T follicular helper cell (primary cell): ENCODE measurements around the gene CDS1.
"Not testable (repeated sequence)": the region's sequence is repeated elsewhere in the genome, so short reads cannot be mapped to it uniquely, and the experiment has no call there.

Source experiments
- DNase-seq: peaks from one replicate; pipeline ENCODE4 v3.0.0-alpha.2; 2020; ENCODE audit warnings: low read depth
- total RNA-seq, 2 experiments: gene quantifications; one replicate each; lab custom pipeline; 2026; lab: John Stamatoyannopoulos, UW

The CDS1 gene
- 1.6 to 3.4 reads per million in 2 experiments for total RNA-seq

GRCh38 chr4:84582988-84583875, at the start of gene CDS1:
Gene CDS1, plus strand, starts transcription at chr4:84583127. Its CDS starts 275 bp downstream, at chr4:84583402.
- no peak for DNase-seq

- no peak for DNase-seq
Observed at GRCh38 chr4:84535901-84536300, 47.0 kb upstream of the CDS1 start.

GRCh38 chr4:84545093-84545492, 37.8 kb upstream of the CDS1 start:
- DNase-seq = no peak

GRCh38 chr4:84547211-84547610, 35.7 kb upstream of the CDS1 start:
- no peak for DNase-seq

DNA sequence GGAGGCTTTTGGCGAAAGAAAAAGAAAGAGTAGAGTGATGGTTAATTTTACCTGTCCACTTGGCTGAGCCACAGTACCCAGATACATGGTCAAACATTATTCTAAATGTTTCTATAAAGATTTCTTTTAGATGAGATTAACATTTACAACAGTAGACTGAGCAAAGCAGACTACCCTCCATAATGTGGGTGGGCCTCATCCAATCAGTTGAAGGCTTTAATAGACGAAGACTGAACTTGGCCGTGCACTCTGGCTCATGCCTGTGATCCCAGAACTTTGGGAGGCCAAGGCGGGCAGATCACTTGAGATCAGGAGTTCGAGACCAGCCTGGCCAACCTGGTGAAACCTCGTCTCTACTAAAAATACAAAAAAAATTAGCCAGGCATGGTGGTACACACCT, 33.7 kb upstream of the CDS1 start:
- DNase-seq = not testable (repeated sequence)

DNA sequence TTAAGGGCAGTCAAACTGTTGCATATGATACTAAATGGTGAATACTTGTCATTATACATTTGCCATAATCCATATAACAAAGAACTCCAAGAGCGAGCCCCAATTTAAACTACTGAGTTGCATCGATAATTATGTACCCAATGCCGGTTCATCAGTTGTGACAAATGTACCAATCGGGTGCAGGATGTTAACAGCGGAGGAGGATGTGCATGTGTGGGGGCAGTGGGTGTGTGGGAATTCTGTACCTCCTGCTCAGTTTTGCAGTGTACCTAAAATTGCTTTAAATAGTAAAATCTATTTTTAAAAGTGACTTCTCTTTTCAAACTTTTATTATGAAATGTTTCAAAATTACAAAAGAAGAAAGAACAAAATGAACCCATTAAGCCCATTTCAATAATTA, 20.8 kb upstream of the CDS1 start:
- DNase-seq = no peak

DNA sequence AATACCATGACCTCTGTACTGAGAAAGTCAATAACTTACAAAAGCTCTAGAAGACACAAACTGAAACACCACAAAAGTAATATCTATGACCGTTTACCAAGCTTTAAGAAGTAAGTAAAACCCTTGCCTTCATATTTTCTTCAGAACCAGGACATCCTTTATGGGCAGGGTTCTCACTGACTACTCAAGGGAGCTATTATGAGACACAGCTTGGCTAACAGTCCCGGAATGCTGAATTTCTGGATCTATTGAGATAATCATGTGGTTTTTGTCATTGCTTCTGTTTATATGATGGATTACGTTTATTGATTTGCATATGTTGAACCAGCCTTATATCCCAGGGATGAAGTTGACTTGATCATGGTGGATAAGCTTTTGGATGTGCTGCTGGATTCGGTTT, 19.9 kb upstream of the CDS1 start:
- DNase-seq = no peak

DNA sequence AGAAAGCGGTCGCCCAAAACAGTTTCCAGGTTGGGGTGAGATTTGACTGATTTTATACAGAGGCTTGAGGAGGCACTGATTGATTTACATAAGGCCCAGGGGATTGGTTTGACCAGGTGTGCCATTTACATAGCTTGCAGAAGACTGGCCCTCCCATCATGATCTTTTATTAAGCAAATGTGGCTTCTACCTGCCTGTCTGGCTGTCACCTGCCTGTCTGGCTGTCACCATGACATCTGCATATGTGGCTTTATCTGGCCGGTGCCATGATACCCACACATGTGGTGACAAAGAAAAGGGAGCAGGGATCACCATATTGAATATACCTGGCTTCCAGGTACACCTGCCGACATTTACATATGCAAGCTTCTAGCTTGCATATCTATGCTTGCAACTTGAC, 17.0 kb upstream of the CDS1 start:
- DNase-seq = no peak

GRCh38 chr4:84568496-84568895, 14.4 kb upstream of the CDS1 start:
- no peak for DNase-seq

DNA sequence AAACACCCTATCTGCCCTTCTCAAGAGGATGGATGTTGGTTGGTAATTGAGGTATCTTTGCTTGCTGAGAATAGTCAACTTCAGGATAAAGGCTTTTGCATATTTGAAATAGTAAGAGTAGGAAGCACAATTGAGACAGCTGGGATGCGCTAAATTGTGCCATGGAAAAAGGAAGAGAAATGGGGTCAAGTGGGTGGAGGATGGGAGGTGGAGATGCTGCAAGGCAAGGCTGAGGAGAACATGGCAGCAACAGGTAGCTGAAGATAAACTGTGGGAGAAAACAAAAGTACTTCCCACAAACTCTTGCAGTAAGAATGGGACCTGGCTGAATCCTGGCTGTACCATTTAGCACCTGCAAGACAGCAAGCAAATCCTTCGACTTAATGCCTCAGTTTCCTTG, 13.9 kb upstream of the CDS1 start:
- no peak for DNase-seq

DNA sequence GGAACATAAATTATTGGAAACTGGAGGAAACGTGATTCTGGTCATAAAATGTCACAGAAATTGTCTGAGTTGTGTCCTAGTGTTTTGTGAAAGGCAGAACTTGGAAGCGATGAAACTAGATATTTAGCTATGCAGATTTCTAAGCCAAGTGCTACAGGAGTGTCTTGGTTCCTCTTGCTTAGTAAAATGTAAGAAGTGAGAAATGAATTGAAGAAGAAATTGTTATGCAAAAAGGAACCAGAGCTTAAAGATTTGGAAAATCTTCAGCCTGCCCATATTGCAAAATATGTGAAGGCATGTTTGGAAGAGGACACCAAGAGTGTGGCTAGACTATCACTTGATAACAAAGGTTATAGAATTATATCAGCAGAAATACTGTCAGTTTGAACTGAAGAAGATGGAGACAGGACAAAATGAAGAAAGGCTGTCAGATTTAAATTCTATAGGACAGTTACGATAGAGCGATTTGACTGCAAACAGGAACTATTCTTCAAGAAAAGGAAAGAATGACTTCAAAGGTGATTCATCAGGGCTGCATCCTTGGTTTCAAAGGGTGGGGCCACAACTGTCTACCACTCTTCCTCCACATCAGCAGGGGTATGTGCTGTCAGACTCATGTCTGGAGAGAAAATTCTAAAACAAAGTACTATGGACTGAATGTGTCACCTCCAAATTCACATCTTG, 9.4 kb upstream of the CDS1 start:
- no peak for DNase-seq

DNA sequence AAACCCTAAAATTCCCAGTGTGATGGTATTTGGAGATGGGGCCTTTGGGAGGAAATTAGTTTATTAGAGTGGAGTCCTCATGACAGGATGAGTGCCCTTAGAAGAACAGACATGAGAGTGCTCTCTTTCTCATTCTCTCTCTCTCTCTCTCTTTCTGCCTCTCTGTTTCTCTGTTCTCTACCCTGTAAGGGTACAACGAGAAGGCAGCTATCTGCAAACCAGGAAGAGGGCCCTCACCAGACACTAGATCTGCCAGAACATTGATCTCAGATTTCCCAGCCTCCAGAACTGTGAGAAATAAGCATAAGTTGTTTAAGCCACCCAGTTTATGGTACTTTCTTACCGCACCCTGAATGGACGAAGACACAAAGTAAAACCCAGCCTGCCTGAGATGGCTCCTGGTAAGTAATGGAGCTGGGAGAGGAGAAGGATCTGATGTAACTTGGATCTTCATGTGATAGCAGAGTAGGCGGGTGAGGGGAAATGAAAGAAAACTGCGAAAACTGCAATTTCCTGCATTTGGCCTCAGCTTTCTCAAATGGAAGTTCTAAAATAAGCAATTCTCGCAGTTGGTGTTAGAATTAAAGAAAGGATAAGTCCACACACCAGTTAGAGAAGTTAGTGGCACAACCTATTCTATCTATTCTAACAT, 8.7 kb upstream of the CDS1 start:
- DNase-seq = no peak

DNA sequence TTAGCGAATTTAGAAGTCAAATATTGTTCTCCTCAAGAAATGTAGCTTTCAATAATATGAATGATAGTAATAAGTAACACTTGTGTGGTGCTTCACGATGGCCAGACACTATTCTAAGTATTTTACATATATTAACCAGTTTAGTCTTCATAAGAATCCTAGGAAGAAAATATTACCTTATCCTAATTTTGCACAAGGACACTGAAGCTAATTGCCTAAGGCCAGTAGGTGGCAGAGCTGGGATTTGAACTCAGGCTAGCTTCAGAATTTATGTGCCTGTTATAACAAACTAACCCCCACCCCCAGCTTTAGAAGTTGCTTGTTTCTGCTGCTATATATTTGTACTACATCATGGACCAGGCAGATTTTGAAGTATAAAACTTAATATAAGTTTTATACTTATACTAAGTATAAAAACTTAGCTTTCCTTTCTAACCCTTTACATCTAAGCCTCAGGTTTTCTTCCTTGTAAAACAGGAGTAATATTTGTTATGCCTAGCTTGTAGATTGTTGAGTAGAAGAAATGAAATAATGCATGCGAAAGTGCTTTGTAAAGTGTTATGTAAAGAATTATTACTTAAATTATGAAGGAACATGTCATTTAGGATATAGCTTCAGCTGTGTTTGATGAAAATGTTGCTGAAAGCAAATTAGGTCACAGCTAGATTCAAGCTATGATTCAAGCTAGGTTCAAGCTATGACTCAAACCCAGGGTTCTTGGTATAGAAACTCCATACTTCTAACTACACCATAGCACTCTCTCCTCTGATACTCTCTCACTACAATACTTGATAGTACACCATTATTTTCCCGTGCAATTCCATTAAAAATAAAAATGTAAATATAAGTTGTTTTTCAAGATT, 4.2 kb upstream of the CDS1 start:
- no peak for DNase-seq

- DNase-seq = no peak
Observed at GRCh38 chr4:84579403-84579776, 3.5 kb upstream of the CDS1 start.

DNA sequence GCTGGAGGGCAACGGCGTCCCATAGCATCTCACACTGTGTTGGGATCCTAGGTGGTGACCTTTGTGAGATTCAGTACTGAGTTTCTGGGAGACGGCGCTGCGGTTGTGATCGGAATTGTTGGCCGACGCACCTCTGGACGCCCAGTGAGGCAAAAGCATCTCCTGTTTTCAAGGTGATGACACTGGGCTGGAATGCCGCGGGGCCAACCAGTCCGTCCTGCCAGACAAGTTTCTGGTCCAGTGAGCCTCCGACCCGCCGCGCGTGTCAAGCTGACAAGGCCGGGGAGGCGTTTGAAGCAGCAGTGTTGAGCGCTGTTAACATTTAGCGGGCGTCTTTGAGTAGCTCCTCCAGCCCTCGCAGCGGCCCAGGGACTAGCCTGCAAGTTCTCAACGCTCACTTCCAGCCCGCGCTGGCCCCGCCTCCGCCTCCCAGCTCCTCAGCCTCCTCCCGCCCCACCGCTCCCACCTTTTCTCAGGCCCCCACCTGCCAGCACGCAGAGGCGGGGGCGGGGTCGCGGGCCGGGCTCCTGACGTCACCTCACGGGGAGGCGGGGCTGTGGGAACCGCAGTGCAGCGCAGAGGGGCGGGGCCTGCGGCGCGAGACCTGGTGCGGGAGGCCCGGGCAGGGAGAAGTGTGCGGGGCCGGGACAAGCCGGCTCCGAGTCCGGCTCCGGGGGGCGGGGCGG, 482 bp upstream of the CDS1 start:
- peak; percentile 90 for DNase-seq

DNA sequence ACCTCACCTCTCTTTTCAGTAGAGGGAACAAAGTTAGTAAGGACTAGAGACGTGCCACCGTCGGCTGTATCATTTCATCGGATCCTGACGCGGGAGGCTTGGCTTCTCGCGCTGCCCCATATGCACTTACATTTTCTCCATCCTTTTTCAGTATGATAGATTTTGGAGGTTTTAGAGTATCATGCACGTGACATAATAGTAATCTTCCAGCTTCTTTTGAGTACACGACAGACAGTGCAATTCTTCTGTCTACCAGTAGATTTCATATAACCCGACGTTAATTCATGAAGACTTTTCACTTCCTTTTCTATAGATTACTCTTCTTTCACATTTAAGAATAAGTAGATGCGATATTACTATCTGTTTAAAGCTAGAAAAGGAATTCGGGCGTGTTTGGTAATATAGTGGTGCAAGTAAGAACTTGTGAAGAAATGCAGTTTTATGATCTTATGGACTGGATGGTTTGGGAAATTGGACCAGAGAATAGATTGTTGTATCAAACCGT, 1.0 kb downstream of the CDS1 start:
- DNase-seq = no peak

- no peak for DNase-seq
Observed at GRCh38 chr4:84585251-84585650, 2.3 kb downstream of the CDS1 start.

DNA sequence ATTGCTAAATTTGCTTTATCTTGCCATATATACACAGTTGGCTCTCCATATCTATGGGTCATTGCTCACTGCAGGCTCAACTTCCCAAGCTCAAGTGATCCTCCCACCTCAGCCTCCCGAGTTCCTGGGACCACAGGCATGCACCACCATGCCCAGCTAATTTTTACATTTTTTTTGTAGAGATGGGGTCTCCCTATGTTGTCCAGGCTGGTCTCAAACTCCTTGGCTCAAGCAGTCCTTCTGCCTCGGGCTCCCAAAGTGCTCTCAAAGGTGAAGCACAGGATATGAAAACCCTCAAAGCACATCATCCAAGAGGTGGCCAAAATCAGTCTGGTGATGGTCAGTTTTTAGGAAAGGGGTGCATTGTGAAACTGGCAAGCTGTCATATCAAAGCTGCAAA, 11.8 kb downstream of the CDS1 start:
- DNase-seq = no peak

GRCh38 chr4:84596826-84597225, 13.9 kb downstream of the CDS1 start:
- DNase-seq = no peak

GRCh38 chr4:84597450-84597849, 14.5 kb downstream of the CDS1 start:
- DNase-seq = no peak

- no peak for DNase-seq
Observed at GRCh38 chr4:84606645-84607044, 23.7 kb downstream of the CDS1 start.
